Body of pancreas (tissue), 4 donors: ENCODE measurements around the gene FUT8.

Experiments used
- CTCF ChIP-seq, 7 experiments: fragments of 450-650 bp in 4 of 7; fragments of 200-600 bp in 3 of 7; sonication (generic) in 3 of 7; IDR thresholded peaks; one replicate each; pipeline ENCODE4 v1.5.1; 2016 to 2019; ENCODE audit warnings: antibody characterized with exemption in 7 of 7
- POLR2A ChIP-seq, 3 donors: fragments of 450-650 bp; IDR thresholded peaks; one replicate each; pipeline ENCODE4 v1.6.1; 2016; ENCODE audit warnings: antibody characterized with exemption in 3 of 3, mild to moderate bottlenecking in 2 of 3

GRCh38 chr14:65370801-65371248 lies 41.7 kb upstream of the FUT8 start:
- no peak for TF ChIP-seq POLR2A (IDR thresholded peaks at IDR 0.05)
- no peak for TF ChIP-seq CTCF (IDR thresholded peaks at IDR 0.05)
